GM23338 (cell line): Measurements from ENCODE around the gene ZNF552. TPM values are rescaled to one million over a fixed set of nuclear protein-coding genes. Genes with fewer than 3 reads are reported as not detected.

Source experiments
- ATAC-seq: fragments of 200-7000 bp; cut with Tn5 transposase; 3 replicates; pipeline ENCODE4 v1.9.1; 2020
- DNase-seq: peaks from one replicate; pipeline ENCODE4 v3.0.0-alpha.2; 2015; ENCODE audit warnings: low spot score
- H2AFZ ChIP-seq: fragments of 200-600 bp; sonication (generic); 2 replicates; pipeline ENCODE4 v1.8.0; 2016; ENCODE audit warnings: antibody characterized with exemption, mild to moderate bottlenecking, moderate library complexity
- H3F3A ChIP-seq: fragments of 200-600 bp; sonication (generic); replicated peaks from 2 replicates; pipeline ENCODE4 v1.8.0; 2017; ENCODE audit warnings: antibody characterized with exemption, mixed run types, low read depth
- H3K27ac ChIP-seq: fragments of 200-600 bp; sonication (generic); 2 replicates; pipeline ENCODE4 v1.6.1; 2016; ENCODE audit warnings: low read depth
- H3K27me3 ChIP-seq: fragments of 200-600 bp; sonication (generic); 2 replicates; pipeline ENCODE4 v1.8.0; 2016; ENCODE audit warnings: mild to moderate bottlenecking, mixed run types, moderate library complexity; ENCODE audit not compliant: insufficient read depth
- H3K36me3 ChIP-seq: fragments of 200-600 bp; sonication (generic); 2 replicates; pipeline ENCODE4 v1.8.0; 2016; ENCODE audit warnings: mild to moderate bottlenecking; ENCODE audit not compliant: insufficient read depth
- H3K4me1 ChIP-seq: fragments of 200-600 bp; sonication (generic); 2 replicates; pipeline ENCODE4 v1.8.0; 2016; ENCODE audit warnings: mild to moderate bottlenecking, moderate library complexity; ENCODE audit not compliant: insufficient read depth
- H3K4me2 ChIP-seq: fragments of 200-600 bp; sonication (generic); 2 replicates; pipeline ENCODE4 v1.7.1; 2017; ENCODE audit warnings: mixed run types
- H3K4me3 ChIP-seq: fragments of 200-600 bp; sonication (generic); 2 replicates; pipeline ENCODE4 v1.6.1; 2016; ENCODE audit warnings: mixed run types
- H3K79me2 ChIP-seq: fragments of 200-600 bp; sonication (generic); replicated peaks from 2 replicates; pipeline ENCODE4 v1.8.0; 2017; ENCODE audit warnings: mild to moderate bottlenecking; ENCODE audit not compliant: insufficient read depth
- H3K9me2 ChIP-seq: fragments of 200-600 bp; sonication (generic); 2 replicates; pipeline ENCODE4 v1.8.0; 2017; ENCODE audit not compliant: insufficient read depth
- H4K20me1 ChIP-seq: fragments of 200-600 bp; sonication (generic); replicated peaks from 2 replicates; pipeline ENCODE4 v1.8.0; 2017; ENCODE audit warnings: mild to moderate bottlenecking; ENCODE audit not compliant: insufficient read depth
- H3K27ac Mint-ChIP-seq: 2 replicates; pipeline ENCODE4 v1.8.0; 2020; ENCODE audit warnings: inconsistent platforms, mild to moderate bottlenecking, moderate library complexity, mixed read lengths
- H3K27me3 Mint-ChIP-seq: 3 replicates; pipeline ENCODE4 v1.8.0; 2022; ENCODE audit warnings: low read depth, mild to moderate bottlenecking, moderate library complexity, mixed read lengths, inconsistent platforms; ENCODE audit not compliant: insufficient read depth, poor library complexity
- H3K36me3 Mint-ChIP-seq: 3 replicates; pipeline ENCODE4 v1.8.0; 2021; ENCODE audit warnings: low read depth, mild to moderate bottlenecking, inconsistent platforms, moderate library complexity, mixed read lengths
- H3K4me1 Mint-ChIP-seq: 3 replicates; pipeline ENCODE4 v1.8.0; 2020; ENCODE audit warnings: mild to moderate bottlenecking, inconsistent platforms, mixed read lengths
- H3K4me3 Mint-ChIP-seq: 3 replicates; pipeline ENCODE4 v1.8.0; 2021; ENCODE audit warnings: moderate library complexity, mild to moderate bottlenecking, inconsistent platforms, mixed read lengths
- H3K9me3 Mint-ChIP-seq: 3 replicates; pipeline ENCODE4 v1.8.0; 2020; ENCODE audit warnings: moderate library complexity, mild to moderate bottlenecking, inconsistent platforms, mixed read lengths
- CREB1 ChIP-seq: fragments of 250-450 bp; sonication (Bioruptor Pico); IDR thresholded peaks from 2 replicates; pipeline ENCODE4 v1.5.0; 2020; ENCODE audit warnings: low read depth, mild to moderate bottlenecking, moderate library complexity
- CTCF ChIP-seq, 2 experiments: fragments of 200-600 bp in 1 of 2; sonication (generic) in 1 of 2; conservative IDR thresholded peaks; 2 replicates each; pipeline versions ENCODE4 v1.5.1 to v1.6.1; 2016 to 2017; ENCODE audit warnings: antibody characterized with exemption in 2 of 2, low read depth in 2 of 2, mild to moderate bottlenecking in 2 of 2, moderate library complexity in 1 of 2
- ETS1 ChIP-seq: IDR thresholded peaks from 2 replicates; pipeline ENCODE4 v1.6.1; 2016; ENCODE audit warnings: antibody characterized with exemption
- EZH2 ChIP-seq: fragments of 200-600 bp; sonication (generic); IDR thresholded peaks from one replicate; pipeline ENCODE4 v1.8.0; 2017; ENCODE audit warnings: antibody characterized with exemption, mild to moderate bottlenecking, low read depth; ENCODE audit not compliant: unreplicated experiment
- EZH2phosphoT487 ChIP-seq: fragments of 200-600 bp; sonication (generic); IDR thresholded peaks from one replicate; pipeline ENCODE4 v1.8.1; 2018; ENCODE audit warnings: antibody characterized with exemption; ENCODE audit not compliant: unreplicated experiment
- JUNB ChIP-seq: IDR thresholded peaks from one replicate; pipeline ENCODE4 v1.6.1; 2016; ENCODE audit warnings: antibody characterized with exemption; ENCODE audit not compliant: unreplicated experiment
- NANOG ChIP-seq: IDR thresholded peaks from 2 replicates; pipeline ENCODE4 v1.6.1; 2016; ENCODE audit warnings: antibody characterized with exemption, borderline replicate concordance
- POLR2AphosphoS5 ChIP-seq: IDR thresholded peaks from 2 replicates; pipeline ENCODE4 v1.6.1; 2016; ENCODE audit warnings: antibody characterized with exemption, low read depth
- REST ChIP-seq: IDR thresholded peaks from one replicate; pipeline ENCODE4 v1.6.1; 2018; ENCODE audit warnings: antibody characterized with exemption; ENCODE audit not compliant: unreplicated experiment
- STAT1 ChIP-seq: IDR thresholded peaks from one replicate; pipeline ENCODE4 v1.6.1; 2016; ENCODE audit warnings: antibody characterized with exemption; ENCODE audit not compliant: unreplicated experiment
- ZNF114 ChIP-seq: fragments of 250-450 bp; sonication (Bioruptor Pico); IDR thresholded peaks from 2 replicates; pipeline ENCODE4 v1.5.0; 2020; ENCODE audit warnings: mild to moderate bottlenecking, moderate library complexity
- ZNF331 ChIP-seq: fragments of 250-450 bp; sonication (Bioruptor Pico); IDR thresholded peaks from 2 replicates; pipeline ENCODE4 v1.5.0; 2020; ENCODE audit warnings: low read depth, mild to moderate bottlenecking, moderate library complexity
- ZNF462 ChIP-seq: fragments of 250-450 bp; sonication (Bioruptor Pico); IDR thresholded peaks from 2 replicates; pipeline ENCODE4 v1.5.0; 2020; ENCODE audit warnings: mild to moderate bottlenecking, moderate library complexity
- polyA plus RNA-seq: library from polyadenylated mRNA; unstranded; fragments of >200 nt; fragmentation: Nextera tagmentation; extraction: Ambion mirVana; gene quantifications from 2 replicates; pipeline ENCODE4 v1.2.1, GENCODE V29; 2016
- total RNA-seq: library from RNA; depleted of rRNA; stranded (reverse); fragments of >200 nt; shearing (Covaris generic); gene quantifications from 2 replicates; pipeline ENCODE4 v1.2.3, GENCODE V29; 2014

The ZNF552 gene
- total and polyA plus RNA-seq, 2 experiments from 2014 or later = 11.7 to 15.7 TPM

GRCh38 chr19:57757941-57758340 lies 56.8 kb downstream of the ZNF552 start:
- peaks cover 51% of the 10 kb centered on the region for H3K36me3 Mint-ChIP-seq

More at GRCh38 chr19:57757941-57758340, 56.8 kb downstream of the ZNF552 start:
- Histone ChIP-seq H3K36me3 (peaks cover 39% of the 10 kb centered on the region), H3K79me2 (peaks cover 13% of the 10 kb centered on the region; the same call in 1 of the 2 replicates), H4K20me1 (peaks cover 22% of the 10 kb centered on the region), H3K4me1 (no peaks in the 10 kb centered on the region), H3K9me2 (no peaks in the 10 kb centered on the region), H3K27me3 (no peaks in the 10 kb centered on the region), H3F3A (peaks cover 14% of the 10 kb centered on the region), H3K27ac (no peak overlapping the region), H2AFZ (no peak overlapping the region), H3K4me2 (no peak overlapping the region), H3K4me3 (no peak overlapping the region)
- no peaks in the 10 kb centered on the region for H3K9me3 Mint-ChIP-seq
- H3K27me3 Mint-ChIP-seq = peaks cover 3% of the 10 kb centered on the region
- no peak overlapping the region for H3K27ac Mint-ChIP-seq
- no peaks in the 10 kb centered on the region for H3K4me1 Mint-ChIP-seq
- DNase-seq (no peak), ATAC-seq (no peak)
- H3K4me3 Mint-ChIP-seq = no peak overlapping the region
- TF ChIP-seq ZNF331 (no peak), POLR2AphosphoS5 (no peak), EZH2phosphoT487 (no peak), CTCF (conservative IDR thresholded peaks at IDR 0.05; ENCODE audit: low read depth in 2 of 2) (no peak), STAT1 (no peak), EZH2 (no peak), ZNF114 (CRISPR knock-in tag) (no peak), JUNB (no peak), ZNF462 (CRISPR knock-in tag) (no peak), NANOG (no peak), CREB1 (CRISPR knock-in tag) (no peak), REST (no peak), ETS1 (no peak)
